Islet precursor cell (in vitro differentiated cells): Measurements from ENCODE around the gene HDDC3.

Experiments used
- DNase-seq: peaks from one replicate; pipeline ENCODE4 v3.0.0-alpha.2; 2018

HDDC3 gene

DNA sequence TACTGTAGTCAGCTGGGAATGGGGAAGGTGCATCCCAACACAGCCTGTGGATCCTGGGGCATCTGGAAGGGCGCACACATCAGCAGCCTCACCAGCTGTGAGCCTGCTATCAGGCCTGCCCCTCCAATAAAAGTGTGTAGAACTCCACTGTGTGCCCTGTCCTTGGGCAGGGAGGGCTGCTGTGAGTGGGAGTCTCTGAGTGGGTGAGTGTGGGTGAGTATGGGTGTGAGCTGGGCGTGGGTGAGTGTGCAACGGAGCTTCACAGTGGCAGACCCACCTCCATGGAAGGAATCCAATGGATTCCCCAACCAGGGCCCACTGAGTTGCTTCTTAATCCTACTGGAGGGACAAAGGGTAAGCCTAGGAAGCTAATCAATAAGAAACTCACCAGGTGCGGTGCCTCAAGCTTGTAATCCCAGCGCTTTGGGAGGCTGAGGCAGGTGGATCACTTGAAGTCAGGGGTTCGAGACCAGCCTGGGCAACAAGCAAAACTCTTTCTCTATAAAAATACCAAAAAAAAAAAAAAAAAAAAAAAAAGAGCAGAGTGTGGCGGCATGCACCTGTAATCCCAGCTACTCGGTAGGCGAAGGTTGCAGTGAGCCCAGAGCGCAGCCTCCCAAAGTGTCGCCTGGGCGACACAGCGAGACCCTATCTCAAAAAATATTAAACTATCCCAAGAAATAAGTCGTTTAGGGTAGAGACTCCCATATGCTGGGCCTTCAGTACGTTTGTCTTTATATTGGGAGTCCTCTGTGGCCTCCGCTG lies 21.8 kb upstream of the HDDC3 start:
- no peak for DNase-seq

DNA sequence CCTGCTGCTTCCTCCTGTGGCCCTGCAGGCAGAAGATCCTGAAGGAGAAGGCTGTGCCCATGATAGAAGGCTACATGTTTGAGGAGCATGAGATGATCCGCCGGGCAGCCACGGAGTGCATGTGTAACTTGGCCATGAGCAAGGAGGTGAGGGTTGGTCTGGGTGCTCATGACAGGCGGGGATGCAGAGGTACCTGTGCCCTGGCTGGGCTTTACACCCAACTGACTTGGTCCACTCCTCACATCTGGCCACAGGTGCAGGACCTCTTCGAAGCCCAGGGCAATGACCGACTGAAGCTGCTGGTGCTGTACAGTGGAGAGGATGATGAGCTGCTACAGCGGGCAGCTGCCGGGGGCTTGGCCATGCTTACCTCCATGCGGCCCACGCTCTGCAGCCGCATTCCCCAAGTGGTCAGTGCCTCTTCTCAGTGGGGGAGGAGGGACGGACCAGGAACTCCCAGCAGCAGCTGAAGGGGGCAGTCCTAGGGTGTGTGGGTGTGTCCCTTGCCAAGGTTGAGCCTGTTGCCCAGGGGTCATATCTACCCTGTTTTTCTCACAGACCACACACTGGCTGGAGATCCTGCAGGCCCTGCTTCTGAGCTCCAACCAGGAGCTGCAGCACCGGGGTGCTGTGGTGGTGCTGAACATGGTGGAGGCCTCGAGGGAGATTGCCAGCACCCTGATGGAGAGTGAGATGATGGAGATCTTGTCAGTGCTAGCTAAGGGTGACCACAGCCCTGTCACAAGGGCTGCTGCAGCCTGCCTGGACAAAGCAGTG lies 20.7 kb upstream of the HDDC3 start:
- no peak for DNase-seq

DNA sequence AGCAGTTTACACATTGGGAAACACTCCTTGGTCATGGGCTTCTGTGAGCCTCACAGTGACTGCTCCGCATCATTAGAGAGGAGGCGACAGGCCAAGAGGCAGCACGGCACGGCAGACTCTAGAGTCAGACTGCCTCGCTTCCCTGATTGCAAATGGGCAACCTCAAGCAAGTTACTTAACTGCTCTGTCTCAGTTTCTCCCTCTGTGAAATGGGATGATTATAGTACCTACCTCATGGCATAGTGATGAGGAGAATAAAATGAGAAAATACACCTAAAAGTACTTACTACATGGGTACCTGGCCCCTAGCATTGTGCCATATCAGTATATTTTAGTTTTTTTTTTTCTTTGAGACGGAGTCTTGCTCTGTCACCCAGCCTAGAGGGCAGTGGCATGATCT lies 18.3 kb upstream of the HDDC3 start:
- DNase-seq, result no peak

DNA sequence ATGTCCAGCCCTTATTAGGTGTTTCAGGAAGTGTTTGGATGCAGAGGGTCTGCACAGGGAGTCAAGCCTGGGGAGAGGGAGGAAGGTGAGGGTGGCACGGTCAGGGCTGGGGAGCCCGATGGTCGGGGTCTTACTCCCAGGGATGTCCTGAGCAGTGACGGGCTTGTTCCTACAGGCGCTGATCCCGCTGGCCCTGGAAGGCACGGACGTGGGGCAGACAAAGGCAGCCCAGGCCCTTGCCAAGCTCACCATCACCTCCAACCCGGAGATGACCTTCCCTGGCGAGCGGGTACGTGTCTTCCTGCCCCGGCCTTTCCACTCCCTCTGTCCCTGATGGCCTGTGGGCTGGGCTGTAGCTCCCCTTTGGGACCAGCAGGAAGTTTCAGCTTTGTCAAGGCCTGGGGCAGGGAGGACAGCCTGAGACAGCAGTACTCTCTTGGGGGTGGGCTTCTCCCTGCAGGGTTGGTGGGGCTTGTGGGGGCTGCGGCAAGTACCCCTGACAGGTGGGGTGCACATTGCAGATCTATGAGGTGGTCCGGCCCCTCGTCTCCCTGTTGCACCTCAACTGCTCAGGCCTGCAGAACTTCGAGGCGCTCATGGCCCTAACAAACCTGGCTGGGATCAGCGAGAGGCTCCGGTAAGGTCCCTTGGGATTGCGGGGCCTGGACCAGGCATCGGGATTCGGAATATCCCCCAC lies 17.8 kb upstream of the HDDC3 start:
- DNase-seq, result no peak

- no peak for DNase-seq
These were observed 16.2 kb upstream of the HDDC3 start for GRCh38 chr15:90948506-90948905.

DNA sequence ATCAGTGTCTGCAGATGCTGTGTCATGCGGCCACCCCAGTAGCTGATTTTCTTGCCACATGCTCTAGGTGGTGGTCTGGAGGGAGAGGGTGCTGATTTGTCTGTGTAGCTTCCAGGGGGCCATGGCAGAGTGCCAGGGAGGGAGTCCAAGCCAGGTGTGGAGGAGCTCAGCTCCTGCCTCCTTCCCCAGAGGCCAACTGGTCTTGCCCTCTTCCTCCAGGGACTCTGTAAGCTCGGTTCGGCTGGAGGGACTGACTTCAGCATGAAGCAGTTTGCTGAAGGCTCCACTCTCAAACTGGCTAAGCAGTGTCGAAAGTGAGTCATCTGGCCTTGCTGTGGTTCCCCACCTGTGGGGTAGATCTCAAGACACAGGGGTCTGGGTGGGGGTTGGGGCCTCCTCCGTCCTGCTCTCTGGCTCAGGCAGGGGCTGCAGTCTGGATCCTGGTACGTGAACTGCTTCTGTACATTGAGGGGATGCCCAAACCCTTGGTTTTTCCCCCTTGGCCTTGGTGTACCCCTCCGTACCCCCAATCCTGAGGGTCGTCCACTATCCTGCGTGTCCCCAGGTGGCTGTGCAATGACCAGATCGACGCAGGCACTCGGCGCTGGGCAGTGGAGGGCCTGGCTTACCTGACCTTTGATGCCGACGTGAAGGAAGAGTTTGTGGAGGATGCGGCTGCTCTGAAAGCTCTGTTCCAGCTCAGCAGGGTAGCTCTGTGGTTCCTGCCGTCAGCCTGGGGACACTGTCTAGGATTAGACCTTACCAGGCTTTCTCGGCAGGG lies 15.4 kb upstream of the HDDC3 start:
- DNase-seq, result no peak

- DNase-seq, result no peak
These were observed 14.7 kb upstream of the HDDC3 start for GRCh38 chr15:90946941-90947576.

DNA sequence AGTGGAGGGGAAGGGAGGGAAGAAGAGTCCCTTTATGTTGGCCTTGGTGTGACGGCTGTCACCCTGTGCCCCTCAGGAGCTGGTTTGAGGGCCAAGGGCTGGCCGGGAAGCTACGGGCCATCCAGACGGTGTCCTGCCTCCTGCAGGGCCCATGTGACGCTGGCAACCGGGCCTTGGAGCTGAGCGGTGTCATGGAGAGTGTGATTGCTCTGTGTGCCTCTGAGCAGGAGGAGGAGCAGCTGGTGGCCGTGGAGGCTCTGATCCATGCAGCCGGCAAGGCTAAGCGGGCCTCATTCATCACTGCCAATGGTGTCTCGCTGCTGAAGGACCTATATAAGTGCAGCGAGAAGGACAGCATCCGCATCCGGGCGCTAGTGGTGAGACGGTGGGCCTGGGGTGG lies 14.2 kb upstream of the HDDC3 start:
- DNase-seq, result no peak

GRCh38 chr15:90945091-90945490 lies 12.7 kb upstream of the HDDC3 start:
- no peak for DNase-seq

DNA sequence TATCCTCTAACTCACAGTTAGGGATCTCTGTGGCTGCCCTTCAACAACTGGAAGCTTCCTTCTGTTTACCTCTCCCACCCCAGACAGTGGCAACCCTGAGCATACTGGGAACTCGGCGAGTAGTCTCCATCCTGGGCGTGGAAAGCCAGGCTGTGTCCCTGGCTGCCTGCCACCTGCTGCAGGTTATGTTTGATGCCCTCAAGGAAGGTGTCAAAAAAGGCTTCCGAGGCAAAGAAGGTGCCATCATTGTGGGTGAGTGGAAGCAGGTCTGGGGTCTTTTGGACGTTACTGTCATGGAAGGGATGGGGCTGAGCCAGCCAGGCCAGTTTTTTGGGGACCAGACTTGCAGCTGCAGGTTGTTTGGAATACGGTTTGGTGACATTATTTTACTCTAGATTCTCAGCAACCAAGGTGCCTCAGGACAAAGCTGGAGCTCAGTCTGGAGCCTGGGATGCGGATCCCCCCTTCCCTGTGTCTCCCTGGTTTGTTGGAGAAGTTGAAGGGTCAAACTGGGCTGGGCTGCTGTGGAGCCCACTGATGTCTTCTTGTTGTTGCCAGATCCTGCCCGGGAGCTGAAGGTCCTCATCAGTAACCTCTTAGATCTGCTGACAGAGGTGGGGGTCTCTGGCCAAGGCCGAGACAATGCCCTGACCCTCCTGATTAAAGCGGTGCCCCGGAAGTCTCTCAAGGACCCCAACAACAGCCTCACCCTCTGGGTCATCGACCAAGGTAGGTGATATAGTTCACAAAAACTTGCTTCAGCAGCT lies 10.2 kb upstream of the HDDC3 start:
- no peak for DNase-seq

DNA sequence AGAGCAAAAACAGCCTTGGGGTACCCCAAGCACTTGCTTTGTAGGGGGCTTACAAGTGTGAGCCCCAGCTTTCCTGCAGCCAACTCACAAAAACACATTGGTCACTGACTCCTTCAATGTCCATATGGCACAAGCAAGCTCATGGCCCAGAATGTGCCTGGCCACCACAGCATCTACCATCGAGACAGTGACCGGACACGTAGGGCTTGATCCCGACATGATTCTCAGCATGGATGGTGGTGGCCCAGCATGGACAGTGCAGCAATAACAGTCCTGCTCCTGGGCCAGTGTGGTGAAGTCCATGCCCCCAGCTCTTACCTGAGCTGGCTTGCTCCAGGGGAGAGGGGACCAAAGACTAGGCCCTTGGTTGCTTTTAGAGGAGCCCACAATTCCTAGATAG lies 8.7 kb upstream of the HDDC3 start:
- no peak for DNase-seq

GRCh38 chr15:90939756-90940155 lies 7.4 kb upstream of the HDDC3 start:
- DNase-seq, result no peak

DNA sequence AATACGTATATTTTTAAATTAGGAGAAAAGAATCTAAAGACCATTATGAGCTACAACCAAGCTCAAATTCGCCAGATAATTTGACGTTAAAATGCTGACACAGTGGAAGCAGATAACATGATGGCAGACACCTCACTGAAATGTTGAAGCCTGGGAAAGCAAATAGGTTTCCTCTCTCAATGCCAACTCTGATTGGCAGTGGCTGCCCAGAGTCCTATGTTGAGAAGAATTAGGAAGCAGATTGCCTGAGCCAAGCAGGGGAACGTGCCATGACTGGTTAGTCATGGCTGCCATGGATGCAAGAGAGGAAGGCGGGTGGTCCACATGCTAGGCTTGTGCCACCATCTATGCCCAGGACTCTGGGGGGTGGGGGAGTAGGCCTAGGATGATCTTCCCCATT lies 5.9 kb upstream of the HDDC3 start:
- DNase-seq, result no peak

- DNase-seq, result no peak
These were observed 4.5 kb upstream of the HDDC3 start for GRCh38 chr15:90936823-90937222.

GRCh38 chr15:90934949-90935751 lies 2.8 kb upstream of the HDDC3 start, which contains the start of gene UNC45A:
Gene UNC45A, plus strand, starts transcription at chr15:90935285. Its CDS starts 40 bp downstream, at chr15:90935325.
- peak; percentile 97 for DNase-seq

DNA sequence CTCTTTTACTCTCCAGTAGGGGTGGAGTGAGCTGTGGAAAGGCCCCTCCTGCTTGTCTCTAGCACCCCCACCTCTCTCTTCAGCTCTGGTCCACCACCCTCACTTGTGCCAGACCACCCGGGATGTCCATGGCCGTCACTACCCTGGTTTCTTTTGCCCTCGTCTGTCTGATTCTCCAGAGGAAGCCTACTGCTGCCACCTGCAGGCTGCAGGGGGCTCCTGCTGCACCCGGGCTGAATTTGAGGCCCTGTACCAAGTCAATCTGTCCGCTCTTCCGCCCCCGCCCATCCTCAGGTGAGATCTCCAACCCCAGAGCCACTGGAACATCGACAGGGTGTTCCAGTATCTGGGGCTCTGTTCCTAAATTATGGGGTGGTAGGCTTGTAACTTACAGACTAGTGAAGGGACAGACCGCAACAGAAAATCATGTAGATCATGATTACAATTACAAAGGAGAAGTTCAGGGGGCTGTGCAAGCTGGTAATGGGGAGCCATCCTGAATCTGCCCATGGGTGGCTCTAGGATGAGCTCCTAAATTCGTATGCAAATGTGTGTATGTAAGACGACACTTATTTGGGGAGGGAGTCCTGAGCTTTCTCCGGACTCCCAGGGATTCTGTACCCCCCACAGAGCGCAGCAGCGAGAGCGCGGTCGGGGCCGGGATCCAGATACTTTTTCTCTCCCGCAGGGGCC lies 2.1 kb upstream of the HDDC3 start:
- peak; percentile 95 for DNase-seq

- DNase-seq, result no peak
These were observed 952 bp upstream of the HDDC3 start for GRCh38 chr15:90933301-90933700.

DNA sequence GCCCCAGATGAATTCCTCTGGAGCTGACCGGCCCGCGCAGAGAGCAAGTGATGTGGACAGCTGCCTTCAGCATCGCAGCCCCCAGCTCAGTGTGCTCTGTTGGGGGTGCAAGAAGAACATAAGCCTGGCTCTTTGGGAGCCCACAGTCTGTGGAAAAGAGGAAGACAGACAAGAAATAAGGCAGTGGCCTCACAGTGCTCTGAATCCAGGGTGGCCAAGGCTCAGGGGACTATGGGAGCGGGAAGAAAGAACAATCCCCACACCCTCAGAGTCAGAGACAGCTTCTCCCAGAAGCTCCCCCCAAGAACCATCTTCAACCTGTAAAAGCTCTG lies 277 bp upstream of the HDDC3 start:
- no peak for DNase-seq

DNA sequence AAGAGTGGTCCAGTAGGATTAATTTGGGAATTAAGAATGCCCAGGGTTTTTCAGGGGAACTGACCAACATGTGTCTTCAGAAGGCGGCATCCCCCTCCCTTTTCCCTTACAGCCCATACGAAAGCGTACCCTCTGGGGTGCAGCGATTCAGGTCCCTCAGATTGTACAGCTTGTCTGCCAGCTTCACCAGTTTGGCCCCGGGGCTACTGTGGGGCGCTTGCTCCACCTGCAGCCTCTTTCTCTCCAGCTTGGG lies 848 bp downstream of the HDDC3 start:
- no peak for DNase-seq

- no peak for DNase-seq
These were observed 1.3 kb downstream of the HDDC3 start for GRCh38 chr15:90930861-90931574.
